CD4-positive, alpha-beta T cell (primary cell): ENCODE data around the gene TMEM43. TPM values are rescaled to one million over a fixed set of nuclear protein-coding genes. Genes with fewer than 3 reads are reported as not detected.
"Not testable (repeated sequence)": the region's sequence is repeated elsewhere in the genome, so short reads cannot be mapped to it uniquely, and the experiment has no call there.

Experiments used
- ATAC-seq: fragments of 200-7000 bp; cut with Tn5 transposase; one replicate; pipeline ENCODE4 v1.10.0; 2022; ENCODE audit warnings: mild to moderate bottlenecking; ENCODE audit not compliant: poor library complexity
- CTCF ChIA-PET: fragments of 350-600 bp; sonication (Branson Sonifier 250); formaldehyde crosslinking; loops from one replicate; lab custom pipeline; 2021; ENCODE audit warnings: antibody characterized with exemption, inconsistent platforms; lab: Charles Lee
- POLR2A ChIA-PET: fragments of 350-600 bp; sonication (Branson Sonifier 250); formaldehyde crosslinking; loops from one replicate; lab custom pipeline; 2021; ENCODE audit warnings: antibody characterized with exemption, inconsistent platforms; lab: Charles Lee
- DNase-seq, 14 experiments: peaks; one replicate each; pipeline ENCODE4 v3.0.0-alpha.2; 2013 to 2020; ENCODE audit warnings: mixed read lengths in 2 of 14
- H3K27ac ChIP-seq, 2 donors: one replicate each; pipeline versions ENCODE4 v1.5.1 to v1.7.0; 2013; ENCODE audit warnings: low read length in 2 of 2, low read depth in 1 of 2, mild to moderate bottlenecking in 1 of 2
- H3K27me3 ChIP-seq, 2 experiments: 1 replicate in 1 of 2; 2 replicates in 1 of 2; pipeline versions ENCODE4 v1.6.1 to v1.7.0; 2013; ENCODE audit warnings: low read length in 2 of 2, control low read depth in 1 of 2, mild to moderate bottlenecking in 1 of 2, moderate library complexity in 1 of 2; ENCODE audit not compliant: insufficient read depth in 2 of 2, control insufficient read depth in 1 of 2
- H3K36me3 ChIP-seq: one replicate; pipeline ENCODE4 v1.6.1; 2013; ENCODE audit warnings: low read length, control low read depth; ENCODE audit not compliant: insufficient read depth
- H3K4me1 ChIP-seq: one replicate; pipeline ENCODE4 v1.6.1; 2013; ENCODE audit warnings: low read length, control low read depth; ENCODE audit not compliant: insufficient read depth
- H3K4me3 ChIP-seq: one replicate; pipeline ENCODE4 v1.5.1; 2013; ENCODE audit warnings: mild to moderate bottlenecking, low read length, moderate library complexity
- H3K9me3 ChIP-seq, 2 experiments: 1 replicate in 1 of 2; 2 replicates in 1 of 2; pipeline versions ENCODE4 v1.6.1 to v1.7.0; 2013; ENCODE audit warnings: low read length in 2 of 2, mild to moderate bottlenecking in 2 of 2, control low read depth in 1 of 2, moderate library complexity in 1 of 2; ENCODE audit not compliant: control insufficient read depth in 1 of 2, insufficient read depth in 1 of 2
- H3K27ac Mint-ChIP-seq: one replicate; pipeline ENCODE4 v1.8.0; 2020; ENCODE audit warnings: mixed read lengths
- H3K27me3 Mint-ChIP-seq: one replicate; pipeline ENCODE4 v1.8.0; 2021; ENCODE audit warnings: mixed read lengths
- H3K36me3 Mint-ChIP-seq: one replicate; pipeline ENCODE4 v1.8.0; 2021; ENCODE audit warnings: low read depth, mixed read lengths
- H3K4me1 Mint-ChIP-seq: one replicate; pipeline ENCODE4 v1.8.0; 2021; ENCODE audit warnings: low read depth, mixed read lengths
- H3K4me3 Mint-ChIP-seq: one replicate; pipeline ENCODE4 v1.8.0; 2020; ENCODE audit warnings: mild to moderate bottlenecking, mixed read lengths
- H3K9me3 Mint-ChIP-seq: one replicate; pipeline ENCODE4 v1.8.0; 2020; ENCODE audit warnings: mixed read lengths
- intact Hi-C, 2 experiments: fragments of 100-400 bp; cut with DNase I in 1 of 2; cut with micrococcal nuclease in 1 of 2; formaldehyde crosslinking; loops; one replicate each; pipeline versions ENCODE4 v1.15.1 to v1.9.0; 2023 to 2025; cut with DNase I, micrococcal nuclease
- total RNA-seq, 174 experiments: library from RNA in 2 of 174; stranded (reverse) in 2 of 174; gene quantifications; one replicate each; pipeline ENCODE4 v1.2.3 and lab custom pipeline; 2021 to 2026
- TF ChIP-seq, protein P1 (sequence below): fragments of 200-600 bp; IDR thresholded peaks from one replicate; pipeline ENCODE4 v1.8.0; 2022; ENCODE audit warnings: antibody characterized with exemption, mild to moderate bottlenecking

Gene TMEM43
- total RNA-seq, 2 experiments from 2014 or later: 24.8 to 27.6 TPM

DNA sequence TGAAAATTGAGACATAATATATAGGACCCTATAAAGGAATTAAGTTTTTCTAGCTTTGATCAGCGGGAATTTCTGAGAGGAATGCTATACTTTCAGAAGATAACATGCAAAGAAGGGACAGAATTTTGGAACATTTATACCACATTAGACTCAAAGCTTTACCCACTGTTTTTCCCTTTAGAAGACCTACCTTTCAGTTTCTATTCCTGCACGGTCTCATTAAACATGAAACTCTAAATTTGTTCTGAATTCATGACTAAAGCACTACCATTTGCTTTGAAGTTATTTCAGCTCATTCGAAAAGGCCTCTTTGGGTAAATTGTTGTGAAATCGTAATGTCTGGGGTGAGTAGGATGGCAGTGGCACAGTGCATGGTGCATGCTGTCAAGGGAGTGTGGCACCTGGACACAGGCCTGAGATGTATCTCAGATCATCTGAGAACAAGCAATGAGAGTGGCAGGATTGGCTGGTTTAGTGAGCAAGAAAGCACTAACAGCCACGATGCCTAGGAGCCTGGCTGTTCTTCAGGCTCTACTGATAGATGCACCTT, 42.7 kb upstream of the TMEM43 start:
- H3K4me1 ChIP-seq: no peaks in the 10 kb centered on the region
- TF ChIP-seq, protein P1, sequence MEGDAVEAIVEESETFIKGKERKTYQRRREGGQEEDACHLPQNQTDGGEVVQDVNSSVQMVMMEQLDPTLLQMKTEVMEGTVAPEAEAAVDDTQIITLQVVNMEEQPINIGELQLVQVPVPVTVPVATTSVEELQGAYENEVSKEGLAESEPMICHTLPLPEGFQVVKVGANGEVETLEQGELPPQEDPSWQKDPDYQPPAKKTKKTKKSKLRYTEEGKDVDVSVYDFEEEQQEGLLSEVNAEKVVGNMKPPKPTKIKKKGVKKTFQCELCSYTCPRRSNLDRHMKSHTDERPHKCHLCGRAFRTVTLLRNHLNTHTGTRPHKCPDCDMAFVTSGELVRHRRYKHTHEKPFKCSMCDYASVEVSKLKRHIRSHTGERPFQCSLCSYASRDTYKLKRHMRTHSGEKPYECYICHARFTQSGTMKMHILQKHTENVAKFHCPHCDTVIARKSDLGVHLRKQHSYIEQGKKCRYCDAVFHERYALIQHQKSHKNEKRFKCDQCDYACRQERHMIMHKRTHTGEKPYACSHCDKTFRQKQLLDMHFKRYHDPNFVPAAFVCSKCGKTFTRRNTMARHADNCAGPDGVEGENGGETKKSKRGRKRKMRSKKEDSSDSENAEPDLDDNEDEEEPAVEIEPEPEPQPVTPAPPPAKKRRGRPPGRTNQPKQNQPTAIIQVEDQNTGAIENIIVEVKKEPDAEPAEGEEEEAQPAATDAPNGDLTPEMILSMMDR: no peak
- Mint-ChIP-seq H3K9me3 (peaks cover 4% of the 10 kb centered on the region), H3K27me3 (no peaks in the 10 kb centered on the region), H3K36me3 (no peaks in the 10 kb centered on the region), H3K27ac (no peak overlapping the region), H3K4me3 (no peak overlapping the region), H3K4me1 (peaks cover 5% of the 10 kb centered on the region)
- H3K36me3 ChIP-seq: no peaks in the 10 kb centered on the region
- H3K9me3 ChIP-seq: peaks cover 0 to 1% of the 10 kb centered on the region in 2 experiments
- DNase-seq (no peak), ATAC-seq (no peak)
- H3K27me3 ChIP-seq: no peaks in the 10 kb centered on the region
- no peak overlapping the region for H3K4me3 ChIP-seq
- H3K27ac ChIP-seq: no peak overlapping the region
- ChIA-PET POLR2A (no interaction called here), CTCF (no interaction called here)
- intact Hi-C loops: no loop called here

DNA sequence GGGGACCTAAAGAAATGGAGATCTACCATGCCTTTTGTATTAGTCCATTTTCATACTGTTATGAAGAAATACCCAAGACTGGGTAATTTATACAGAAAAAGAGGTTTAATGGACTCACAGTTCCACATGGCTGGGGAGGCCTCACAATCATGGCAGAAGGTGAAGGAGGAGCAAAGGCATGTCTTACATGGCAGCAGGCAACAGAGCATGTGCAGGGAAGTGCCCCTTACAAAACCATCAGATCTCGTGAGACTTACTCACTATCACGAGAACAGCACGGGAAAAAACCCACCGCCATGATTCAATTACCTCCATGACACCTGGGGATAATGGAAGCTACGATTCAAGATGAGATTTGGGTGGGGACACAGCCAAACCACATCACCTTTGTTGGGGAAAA, 37.4 kb upstream of the TMEM43 start:
- H3K36me3 ChIP-seq, H3K27ac ChIP-seq, H3K4me1 Mint-ChIP-seq, ATAC-seq, DNase-seq, H3K9me3 Mint-ChIP-seq, H3K36me3 Mint-ChIP-seq, intact Hi-C loops, H3K4me3 Mint-ChIP-seq, H3K27ac Mint-ChIP-seq, H3K4me3 ChIP-seq, H3K4me1 ChIP-seq, CTCF ChIA-PET, H3K27me3 ChIP-seq: not testable (repeated sequence)
- peaks cover 0 to 14% of the 10 kb centered on the region in 2 experiments for H3K9me3 ChIP-seq
- peaks cover 32% of the 10 kb centered on the region for H3K27me3 Mint-ChIP-seq
- POLR2A ChIA-PET: interaction anchor here (0.9 kb wide), 1 partner anchor 37 kb away, joined by 3 read pairs; the partner anchor contains the start of genes CHCHD4 and TMEM43

DNA sequence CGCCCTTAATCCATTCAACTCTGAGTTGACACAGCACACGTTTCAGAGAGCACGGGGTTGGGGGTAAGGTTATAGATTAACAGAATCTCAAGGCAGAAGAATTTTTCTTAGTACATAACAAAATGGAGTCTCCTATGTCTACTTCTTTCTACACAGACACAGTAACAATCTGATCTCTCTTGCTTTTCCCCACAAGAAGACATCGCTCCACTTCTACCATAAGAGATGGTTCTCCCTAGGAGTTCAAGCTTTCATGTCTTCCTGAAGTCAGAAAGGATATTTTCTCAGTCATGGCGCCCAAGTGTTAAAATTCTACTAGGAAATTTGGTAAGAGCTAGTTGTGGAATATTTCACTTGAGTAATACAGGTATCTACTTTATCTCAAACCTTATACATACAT, 32.9 kb upstream of the TMEM43 start:
- H3K36me3 ChIP-seq, intact Hi-C loops, H3K36me3 Mint-ChIP-seq: not testable (repeated sequence)

DNA sequence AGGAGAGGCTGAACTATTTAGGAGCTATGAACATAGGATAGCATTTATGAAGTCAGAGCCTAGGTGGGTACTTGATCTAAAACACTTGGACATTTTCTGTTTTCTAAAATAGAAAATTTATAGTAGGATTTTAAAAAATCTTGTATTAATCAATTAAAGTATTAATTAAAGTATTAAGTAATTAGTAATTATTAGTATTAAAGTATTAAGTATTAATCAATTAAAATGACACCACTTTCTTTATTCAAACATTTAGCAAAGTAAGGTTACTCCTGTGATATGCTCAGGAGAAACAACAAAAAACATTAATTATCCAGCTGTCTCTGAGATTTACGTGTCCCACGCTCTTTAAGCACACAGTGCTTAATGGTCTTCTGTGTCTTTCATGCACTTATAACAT, 32.4 kb upstream of the TMEM43 start:
- no peak for DNase-seq
- Histone ChIP-seq H3K4me1 (no peaks in the 10 kb centered on the region), H3K27me3 (peaks cover 0 to 4% of the 10 kb centered on the region in 2 experiments), H3K4me3 (no peak overlapping the region), H3K27ac (no peak overlapping the region), H3K36me3 (no peaks in the 10 kb centered on the region), H3K9me3 (peaks cover 0 to 10% of the 10 kb centered on the region in 2 experiments)
- Mint-ChIP-seq H3K9me3 (peaks cover under 1% of the 10 kb centered on the region), H3K4me3 (no peak overlapping the region), H3K36me3 (no peaks in the 10 kb centered on the region), H3K4me1 (no peaks in the 10 kb centered on the region), H3K27me3 (peaks cover 46% of the 10 kb centered on the region), H3K27ac (no peak overlapping the region)
- intact Hi-C loops: no loop called here
- ChIA-PET POLR2A (no interaction called here), CTCF (no interaction called here)
- TF ChIP-seq, protein P1: no peak
- ATAC-seq: no peak

More for the DNA sequence above, 32.9 kb upstream of the TMEM43 start:
- H3K27ac ChIP-seq, H3K4me1 Mint-ChIP-seq, DNase-seq, H3K4me3 Mint-ChIP-seq, H3K4me3 ChIP-seq, POLR2A ChIA-PET, H3K27ac Mint-ChIP-seq, H3K9me3 Mint-ChIP-seq, H3K27me3 ChIP-seq, H3K4me1 ChIP-seq, CTCF ChIA-PET, ATAC-seq: not testable (repeated sequence)
- H3K9me3 ChIP-seq: peaks cover 0 to 14% of the 10 kb centered on the region in 2 experiments
- H3K27me3 Mint-ChIP-seq: peaks cover 42% of the 10 kb centered on the region
